Cardiac septum (tissue), 1 donor: Measurements from ENCODE around the gene XBP1. TPM values are rescaled to one million over a fixed set of nuclear protein-coding genes. Genes with fewer than 3 reads are reported as not detected.

ENCODE experiments used
- DNase-seq: peaks from one replicate; pipeline ENCODE4 v3.0.0-alpha.2; 2020; ENCODE audit warnings: low spot score
- intact Hi-C: fragments of 100-400 bp; cut with DNase I; formaldehyde crosslinking; loops from one replicate; pipeline ENCODE4 v1.14.0; 2022
- total RNA-seq: library from RNA; stranded (reverse); fragmentation: NEBNext Ultra II Directional; extraction: Animal tissue kit (Norgen Biotek cat#: 25700); gene quantifications from one replicate; pipeline ENCODE4 v1.2.1, GENCODE V29; 2021
- donor health status: DM: no; HTN: no; CAD: no.

XBP1 gene
- total RNA-seq, 1 donor from 2014 or later: 81.2 TPM

GRCh38 chr22:28795932-28796856 lies 4.2 kb downstream of the XBP1 start:
- intact Hi-C loops: no loop called here
- DNase-seq: no peak

GRCh38 chr22:28795071-28795693 lies 5.2 kb downstream of the XBP1 start:
- intact Hi-C loops: no loop called here
- no peak for DNase-seq

GRCh38 chr22:28793976-28794584 lies 6.3 kb downstream of the XBP1 start:
- DNase-seq: no peak
- intact Hi-C loops: no loop called here

GRCh38 chr22:28792491-28793383 lies 7.6 kb downstream of the XBP1 start:
- no peak for DNase-seq
- intact Hi-C loops: no loop called here

GRCh38 chr22:28791841-28792490 lies 8.4 kb downstream of the XBP1 start:
- no peak for DNase-seq
- intact Hi-C loops: no loop called here

- no peak for DNase-seq
- intact Hi-C loops: no loop called here
Observed at GRCh38 chr22:28791124-28791523, 9.2 kb downstream of the XBP1 start.

GRCh38 chr22:28788601-28789000 lies 11.8 kb downstream of the XBP1 start:
- intact Hi-C loops: no loop called here
- DNase-seq: no peak

GRCh38 chr22:28783786-28784671 lies 16.3 kb downstream of the XBP1 start:
- intact Hi-C loops: no loop called here
- no peak for DNase-seq

GRCh38 chr22:28780296-28780695 lies 20.1 kb downstream of the XBP1 start:
- intact Hi-C loops: no loop called here

GRCh38 chr22:28779833-28780232 lies 20.5 kb downstream of the XBP1 start:
- no peak for DNase-seq
- intact Hi-C loops: no loop called here

More at GRCh38 chr22:28780296-28780695, 20.1 kb downstream of the XBP1 start:
- no peak for DNase-seq

GRCh38 chr22:28774378-28774777 lies 26.0 kb downstream of the XBP1 start:
- intact Hi-C loops: no loop called here
- no peak for DNase-seq

- intact Hi-C loops: loop anchor here (2.0 kb wide), 1 partner anchor 31 kb away; the partner anchor contains the start of gene HSCB
- DNase-seq: no peak
Observed at GRCh38 chr22:28773461-28773867, 26.9 kb downstream of the XBP1 start.

GRCh38 chr22:28772633-28773460 lies 27.5 kb downstream of the XBP1 start, which contains the start of gene CCDC117:
Gene CCDC117 (plus strand): TSS chr22:28772695. CDS start chr22:28772850, 155 bp downstream.
- intact Hi-C loops: loop anchor here (1.0 to 2.0 kb wide), 2 partner anchors 27 to 30 kb away; partner anchors contain the start of genes HSCB and XBP1
- DNase-seq: peak; percentile 98

GRCh38 chr22:28771195-28771791 lies 29.1 kb downstream of the XBP1 start:
- DNase-seq: no peak
- intact Hi-C loops: no loop called here

- intact Hi-C loops: no loop called here
- DNase-seq: no peak
Observed at GRCh38 chr22:28769394-28770085, 30.8 kb downstream of the XBP1 start.
